HCT116 (cell line): Measurements from ENCODE around the gene ZYG11B. TPM values are rescaled to one million over a fixed set of nuclear protein-coding genes. Genes with fewer than 3 reads are reported as not detected.
"Not testable (repeated sequence)": the region's sequence is repeated elsewhere in the genome, so short reads cannot be mapped to it uniquely, and the experiment has no call there.

Source experiments
- ATAC-seq: fragments of 200-7000 bp; cut with Tn5 transposase; 2 replicates; pipeline ENCODE4 v1.9.1; 2020; ENCODE audit warnings: mild to moderate bottlenecking, moderate library complexity
- BruUV-seq: library from RNA; stranded (reverse); fragments of 400-500 nt; replicated peaks from 2 replicates; lab custom pipeline; 2021; lab: Mats Ljungman, UMichigan
- CTCF ChIA-PET: fragments of 300-600 bp; sonication (Branson Sonifier 250); formaldehyde crosslinking; loops from one replicate; lab custom pipeline; 2021; ENCODE audit warnings: antibody characterized with exemption; lab: Charles Lee
- POLR2A ChIA-PET: fragments of 300-600, 350-600 bp; sonication (Branson Sonifier 250); formaldehyde crosslinking; loops from one replicate; lab custom pipeline; 2021; ENCODE audit warnings: antibody characterized with exemption; lab: Charles Lee
- RAD21 ChIA-PET, 2 experiments: fragments of 300-600 bp; sonication (Branson Sonifier 250); formaldehyde crosslinking; loops; one replicate each; lab custom pipeline; 2023; ENCODE audit warnings: low total read pairs in 2 of 2; ENCODE audit not compliant: uncharacterized antibody in 2 of 2, unreplicated experiment in 2 of 2, low non-redundant PET in 1 of 2; lab: Charles Lee
- DNase-seq: peaks from one replicate; pipeline ENCODE4 v3.0.0-alpha.2; 2010; ENCODE audit warnings: low read depth, low spot score
- H2AFZ ChIP-seq: fragments of 200-600 bp; shearing (Covaris generic), sonication (generic); 2 replicates; pipeline ENCODE4 v1.6.1; 2017; ENCODE audit warnings: low read depth, mixed run types, mixed read lengths, antibody characterized with exemption, low read length; ENCODE audit not compliant: poor library complexity, severe bottlenecking
- H3K27ac ChIP-seq: 2 replicates; pipeline ENCODE4 v1.5.1; 2012; ENCODE audit warnings: low read depth, low read length
- H3K27me3 ChIP-seq: fragments of 200-600 bp; sonication (generic); 2 replicates; pipeline ENCODE4 v1.6.1; 2016; ENCODE audit warnings: mixed run types, low read length, mixed read lengths; ENCODE audit not compliant: insufficient read depth
- H3K36me3 ChIP-seq, 2 experiments: fragments of 200-500 bp in 1 of 2; fragments of 200-600 bp in 1 of 2; sonication (Bioruptor generic) in 1 of 2; sonication (generic) in 1 of 2; 2 replicates each; pipeline versions ENCODE4 v1.5.1 to v1.6.1; 2014 to 2016; ENCODE audit warnings: low read length in 2 of 2, inconsistent platforms in 1 of 2, mixed read lengths in 1 of 2, mixed run types in 1 of 2; ENCODE audit not compliant: insufficient read depth in 2 of 2, control insufficient read depth in 1 of 2
- H3K4me1 ChIP-seq, 2 experiments: fragments of 200-600 bp in 1 of 2; sonication (generic) in 1 of 2; 2 replicates each; pipeline versions ENCODE4 v1.5.1 to v1.6.1; 2012 to 2017; ENCODE audit warnings: low read length in 2 of 2, inconsistent platforms in 1 of 2, mild to moderate bottlenecking in 1 of 2, mixed read lengths in 1 of 2, mixed run types in 1 of 2, moderate library complexity in 1 of 2; ENCODE audit not compliant: insufficient read depth in 2 of 2, control insufficient read depth in 1 of 2
- H3K4me2 ChIP-seq: fragments of 200-600 bp; sonication (generic); 2 replicates; pipeline ENCODE4 v1.6.1; 2017; ENCODE audit warnings: mixed run types, low read length, mixed read lengths
- H3K4me3 ChIP-seq, 2 experiments: fragments of 200-600 bp in 1 of 2; sonication (generic) in 1 of 2; replicated peaks in 1 of 2; 2 replicates each; pipeline ENCODE4 v1.5.1; 2011 to 2016; ENCODE audit warnings: low read length in 2 of 2, control low read depth in 1 of 2, low read depth in 1 of 2, mild to moderate bottlenecking in 1 of 2, mixed read lengths in 1 of 2, mixed run types in 1 of 2
- H3K79me2 ChIP-seq: fragments of 200-600 bp; sonication (generic); 2 replicates; pipeline ENCODE4 v1.6.1; 2017; ENCODE audit warnings: mild to moderate bottlenecking, mixed run types, low read length, moderate library complexity, mixed read lengths; ENCODE audit not compliant: insufficient read depth
- H3K9ac ChIP-seq: fragments of 200-600 bp; sonication (generic); 2 replicates; pipeline ENCODE4 v1.6.1; 2016; ENCODE audit warnings: low read length, mixed read lengths
- H3K9me2 ChIP-seq: fragments of 200-600 bp; sonication (generic), shearing (Covaris generic); 2 replicates; pipeline ENCODE4 v1.6.1; 2017; ENCODE audit warnings: mixed run types, mild to moderate bottlenecking, moderate library complexity; ENCODE audit not compliant: insufficient read depth
- H3K9me3 ChIP-seq, 2 experiments: fragments of 200-500 bp in 1 of 2; fragments of 200-600 bp in 1 of 2; sonication (Bioruptor generic) in 1 of 2; sonication (generic) in 1 of 2; 2 replicates each; pipeline ENCODE4 v1.6.1; 2014 to 2017; ENCODE audit warnings: low read length in 2 of 2, mixed read lengths in 2 of 2, inconsistent platforms in 1 of 2, low read depth in 1 of 2, mild to moderate bottlenecking in 1 of 2, mixed run types in 1 of 2, moderate library complexity in 1 of 2; ENCODE audit not compliant: control insufficient read depth in 1 of 2, insufficient read depth in 1 of 2
- H4K20me1 ChIP-seq: fragments of 200-600 bp; sonication (generic), shearing (Covaris generic); 2 replicates; pipeline ENCODE4 v1.6.1; 2017; ENCODE audit warnings: mixed run types, mild to moderate bottlenecking, moderate library complexity; ENCODE audit not compliant: insufficient read depth
- CBX3 ChIP-seq: IDR thresholded peaks from 2 replicates; pipeline ENCODE4 v1.6.1; 2012; ENCODE audit warnings: low read depth
- CTCF ChIP-seq, 3 experiments: fragments of 200-600 bp in 1 of 3; sonication (generic) in 1 of 3; IDR thresholded peaks in 2 of 3; conservative IDR thresholded peaks in 1 of 3; 2 replicates each; pipeline ENCODE4 v1.5.1; 2012 to 2017; ENCODE audit warnings: low read depth in 2 of 3, low read length in 2 of 3, antibody characterized with exemption in 1 of 3, borderline replicate concordance in 1 of 3, control low read depth in 1 of 3, mild to moderate bottlenecking in 1 of 3, mixed read lengths in 1 of 3, mixed run types in 1 of 3, moderate library complexity in 1 of 3; ENCODE audit not compliant: insufficient read depth in 1 of 3
- EGR1 ChIP-seq: IDR thresholded peaks from 2 replicates; pipeline ENCODE4 v1.6.1; 2012; ENCODE audit warnings: low read depth
- FOSL1 ChIP-seq: IDR thresholded peaks from 2 replicates; pipeline ENCODE4 v1.6.1; 2012; ENCODE audit warnings: low read depth
- JUND ChIP-seq: IDR thresholded peaks from 2 replicates; pipeline ENCODE4 v1.6.1; 2012
- MAX ChIP-seq: IDR thresholded peaks from 2 replicates; pipeline ENCODE4 v1.6.1; 2012
- POLR2A ChIP-seq: IDR thresholded peaks from 2 replicates; pipeline ENCODE4 v1.7.0; 2011; ENCODE audit warnings: borderline replicate concordance; ENCODE audit not compliant: insufficient read depth, insufficient read length; ENCODE audit errors: extremely low read depth
- RAD21 ChIP-seq: IDR thresholded peaks from 2 replicates; pipeline ENCODE4 v1.6.1; 2012; ENCODE audit warnings: low read depth, mild to moderate bottlenecking
- SP1 ChIP-seq: IDR thresholded peaks from 2 replicates; pipeline ENCODE4 v1.6.1; 2012; ENCODE audit warnings: low read depth
- SRF ChIP-seq: IDR thresholded peaks from 2 replicates; pipeline ENCODE4 v1.6.1; 2012; ENCODE audit warnings: low read depth
- YY1 ChIP-seq: IDR thresholded peaks from 2 replicates; pipeline ENCODE4 v1.6.1; 2011; ENCODE audit warnings: low read length, low read depth, moderate library complexity, mild to moderate bottlenecking; ENCODE audit not compliant: insufficient replicate concordance; ENCODE audit errors: extremely low read depth
- ZNF274 ChIP-seq: fragments of 200-500 bp; sonication (Bioruptor generic); IDR thresholded peaks from 2 replicates; pipeline ENCODE4 v1.6.1; 2014; ENCODE audit warnings: mild to moderate bottlenecking, low read depth, low read length, inconsistent platforms
- intact Hi-C: fragments of 100-400 bp; cut with micrococcal nuclease; formaldehyde crosslinking; loops from 2 replicates; pipeline ENCODE4 v1.10.0; 2022
- total RNA-seq: library from RNA; stranded (reverse); gene quantifications from one replicate; pipeline ENCODE4 v1.2.1, GENCODE V29; 2021; ENCODE audit not compliant: unreplicated experiment
- TF ChIP-seq, protein P1 (sequence below): IDR thresholded peaks from 2 replicates; pipeline ENCODE4 v1.6.1; 2012; ENCODE audit warnings: low read depth

Gene ZYG11B
- total RNA-seq, 1 experiment from 2014 or later = 20.7 TPM

GRCh38 chr1:52867087-52867863, 141.0 kb downstream of the ZYG11B start:
- ChIA-PET RAD21 (no interaction called here), POLR2A (no interaction called here), CTCF (no interaction called here)
- Histone ChIP-seq H3K9me2 (no peaks in the 10 kb centered on the region), H2AFZ (no peak overlapping the region), H3K4me2 (no peak overlapping the region), H3K79me2 (no peaks in the 10 kb centered on the region), H3K4me1 (peaks cover 0 to 3% of the 10 kb centered on the region in 2 experiments; a peak in 2 of 4 replicates), H3K9me3 (no peaks in the 10 kb centered on the region), H3K27me3 (no peaks in the 10 kb centered on the region), H4K20me1 (no peaks in the 10 kb centered on the region), H3K9ac (no peak overlapping the region), H3K27ac (no peak overlapping the region), H3K36me3 (no peaks in the 10 kb centered on the region), H3K4me3 (no peak overlapping the region)
- no TSS peak for BruUV-seq
- DNase-seq = no peak
- intact Hi-C loops = no loop called here
- ATAC-seq = no peak
- TF ChIP-seq EGR1 (no peak), YY1 (no peak), SP1 (no peak), ZNF274 (no peak), JUND (no peak), SRF (no peak), MAX (no peak), RAD21 (no peak), POLR2A (no peak), CBX3 (no peak), FOSL1 (no peak), CTCF (IDR thresholded peaks at IDR 0.05 in 2 of 3, conservative IDR thresholded peaks at IDR 0.05 in 1 of 3; ENCODE audit: borderline replicate concordance in 1 of 3, insufficient read depth in 1 of 3, low read depth in 2 of 3, low read length in 2 of 3) (no peak)
- TF ChIP-seq, protein P1, sequence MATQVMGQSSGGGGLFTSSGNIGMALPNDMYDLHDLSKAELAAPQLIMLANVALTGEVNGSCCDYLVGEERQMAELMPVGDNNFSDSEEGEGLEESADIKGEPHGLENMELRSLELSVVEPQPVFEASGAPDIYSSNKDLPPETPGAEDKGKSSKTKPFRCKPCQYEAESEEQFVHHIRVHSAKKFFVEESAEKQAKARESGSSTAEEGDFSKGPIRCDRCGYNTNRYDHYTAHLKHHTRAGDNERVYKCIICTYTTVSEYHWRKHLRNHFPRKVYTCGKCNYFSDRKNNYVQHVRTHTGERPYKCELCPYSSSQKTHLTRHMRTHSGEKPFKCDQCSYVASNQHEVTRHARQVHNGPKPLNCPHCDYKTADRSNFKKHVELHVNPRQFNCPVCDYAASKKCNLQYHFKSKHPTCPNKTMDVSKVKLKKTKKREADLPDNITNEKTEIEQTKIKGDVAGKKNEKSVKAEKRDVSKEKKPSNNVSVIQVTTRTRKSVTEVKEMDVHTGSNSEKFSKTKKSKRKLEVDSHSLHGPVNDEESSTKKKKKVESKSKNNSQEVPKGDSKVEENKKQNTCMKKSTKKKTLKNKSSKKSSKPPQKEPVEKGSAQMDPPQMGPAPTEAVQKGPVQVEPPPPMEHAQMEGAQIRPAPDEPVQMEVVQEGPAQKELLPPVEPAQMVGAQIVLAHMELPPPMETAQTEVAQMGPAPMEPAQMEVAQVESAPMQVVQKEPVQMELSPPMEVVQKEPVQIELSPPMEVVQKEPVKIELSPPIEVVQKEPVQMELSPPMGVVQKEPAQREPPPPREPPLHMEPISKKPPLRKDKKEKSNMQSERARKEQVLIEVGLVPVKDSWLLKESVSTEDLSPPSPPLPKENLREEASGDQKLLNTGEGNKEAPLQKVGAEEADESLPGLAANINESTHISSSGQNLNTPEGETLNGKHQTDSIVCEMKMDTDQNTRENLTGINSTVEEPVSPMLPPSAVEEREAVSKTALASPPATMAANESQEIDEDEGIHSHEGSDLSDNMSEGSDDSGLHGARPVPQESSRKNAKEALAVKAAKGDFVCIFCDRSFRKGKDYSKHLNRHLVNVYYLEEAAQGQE = no peak

DNA sequence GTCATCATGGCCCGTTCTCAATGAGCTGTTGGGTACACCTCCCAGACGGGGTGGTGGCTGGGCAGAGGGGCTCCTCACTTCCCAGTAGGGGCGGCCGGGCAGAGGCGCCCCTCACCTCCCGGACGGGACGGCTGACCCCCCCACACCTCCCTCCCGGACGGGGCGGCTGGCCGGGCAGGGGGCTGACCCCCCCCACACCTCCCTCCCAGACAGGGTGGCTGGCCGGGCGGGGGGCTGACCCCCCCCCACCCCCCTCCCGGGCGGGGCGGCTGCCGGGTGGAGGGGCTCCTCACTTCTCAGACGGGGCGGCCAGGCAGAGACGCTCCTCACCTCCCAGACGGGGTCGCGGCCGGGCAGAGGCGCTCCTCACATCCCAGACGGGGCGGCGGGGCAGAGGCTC, 143.5 kb downstream of the ZYG11B start:
- intact Hi-C loops, H3K9me2 ChIP-seq, H2AFZ ChIP-seq, DNase-seq, H3K4me3 ChIP-seq, H3K4me2 ChIP-seq, H3K27ac ChIP-seq, ATAC-seq, H3K9me3 ChIP-seq, H3K79me2 ChIP-seq, H3K36me3 ChIP-seq, H4K20me1 ChIP-seq, H3K4me1 ChIP-seq, RAD21 ChIA-PET, POLR2A ChIA-PET, CTCF ChIA-PET, H3K9ac ChIP-seq, H3K27me3 ChIP-seq, BruUV-seq: not testable (repeated sequence)
